Activated CD8-positive, alpha-beta memory T cell treated with anti-CD3 and anti-CD28 coated beads, Interleukin-2, amount 10 ng/mL, durations not matched to agents 7 days and 5 days (primary cell): ENCODE data around the gene METTL21C. TPM values are rescaled to one million over a fixed set of nuclear protein-coding genes. Genes with fewer than 3 reads are reported as not detected.

Experiments used
- ATAC-seq: fragments of 150-1000 bp; cut with Tn5 transposase; one replicate; pipeline ENCODE4 v1.10.0; 2021; ENCODE audit warnings: moderate library complexity
- CTCF ChIA-PET: fragments of 350-600 bp; sonication (Branson Sonifier 250); formaldehyde crosslinking; loops from one replicate; lab custom pipeline; 2021; ENCODE audit warnings: antibody characterized with exemption; lab: Charles Lee
- DNase-seq: peaks from one replicate; pipeline ENCODE4 v3.0.0-alpha.2; 2020
- H3K27ac Mint-ChIP-seq: one replicate; pipeline ENCODE4 v1.8.0; 2021; ENCODE audit warnings: mild to moderate bottlenecking, mixed read lengths
- H3K27me3 Mint-ChIP-seq: one replicate; pipeline ENCODE4 v1.8.0; 2021; ENCODE audit warnings: mixed read lengths
- H3K36me3 Mint-ChIP-seq: one replicate; pipeline ENCODE4 v1.8.0; 2021; ENCODE audit warnings: mild to moderate bottlenecking, mixed read lengths
- H3K4me1 Mint-ChIP-seq: one replicate; pipeline ENCODE4 v1.8.0; 2021; ENCODE audit warnings: mixed read lengths
- H3K4me3 Mint-ChIP-seq: one replicate; pipeline ENCODE4 v1.8.0; 2021; ENCODE audit warnings: mild to moderate bottlenecking, moderate library complexity, mixed read lengths
- H3K9me3 Mint-ChIP-seq: one replicate; pipeline ENCODE4 v1.8.0; 2022; ENCODE audit warnings: low read depth, mixed read lengths
- total RNA-seq, 2 experiments: library from RNA; stranded (reverse); gene quantifications; one replicate each; pipeline ENCODE4 v1.2.3, GENCODE V29; 2021

METTL21C gene
- total RNA-seq, result not detected

DNA sequence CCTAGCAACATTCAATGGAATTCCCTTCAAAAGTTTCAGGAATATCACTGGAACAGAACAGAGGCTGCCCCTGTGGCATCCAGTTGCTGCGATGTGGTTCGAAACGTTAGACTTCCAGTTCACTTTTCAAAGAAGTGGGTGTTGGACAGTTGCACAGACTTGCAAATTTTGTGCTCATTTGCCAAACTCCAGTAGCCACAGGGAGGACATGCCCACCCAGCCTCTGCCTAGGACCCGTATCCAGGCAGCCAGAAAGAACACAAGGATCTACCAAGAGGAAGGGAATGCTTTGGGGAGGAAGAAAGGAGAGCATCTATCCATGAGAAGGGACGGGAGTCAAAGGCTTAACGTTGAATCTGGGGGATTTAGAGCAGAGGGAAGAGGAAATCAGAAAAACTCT is at the start of gene METTL21C:
TSS of gene METTL21C (minus strand) at position 108 of the 400 bp plus-strand sequence. CDS start 546 bp downstream, outside the sequence.
- DNase-seq (no peak), ATAC-seq (no peak)
- H3K4me1 Mint-ChIP-seq, result no peaks in the 10 kb centered on the region
- H3K4me3 Mint-ChIP-seq, result no peak within 1 kb of the TSS
- H3K36me3 Mint-ChIP-seq, result no peaks in the 10 kb centered on the region
- peaks cover 40% of the 10 kb centered on the region for H3K27me3 Mint-ChIP-seq
- no peak within 1 kb of the TSS for H3K27ac Mint-ChIP-seq
- no peaks in the 10 kb centered on the region for H3K9me3 Mint-ChIP-seq
- CTCF ChIA-PET, result no interaction called here

DNA sequence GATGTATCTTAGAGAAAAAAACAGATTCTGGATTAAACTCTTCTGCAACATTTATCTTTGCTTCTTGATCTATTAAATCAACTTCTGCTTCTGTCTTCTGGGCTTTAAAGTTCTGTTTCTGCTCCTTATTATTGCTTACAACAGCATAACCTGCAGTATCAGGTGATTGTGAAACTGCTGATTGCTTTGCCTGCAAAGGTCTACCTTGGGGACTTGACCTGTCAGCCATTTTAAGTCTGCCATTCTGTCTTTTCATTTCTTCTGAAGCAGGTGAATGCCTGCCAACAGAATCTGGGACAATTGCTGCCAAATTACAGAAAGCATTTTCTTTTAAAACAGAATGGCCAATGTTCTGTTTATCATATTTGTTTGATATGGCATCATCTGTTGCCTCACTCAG is 47.7 kb upstream of the METTL21C start:
- no peaks in the 10 kb centered on the region for H3K36me3 Mint-ChIP-seq
- H3K9me3 Mint-ChIP-seq, result peaks cover 5% of the 10 kb centered on the region
- peaks cover 23% of the 10 kb centered on the region for H3K27me3 Mint-ChIP-seq
- no peak overlapping the region for H3K4me3 Mint-ChIP-seq
- H3K4me1 Mint-ChIP-seq, result no peaks in the 10 kb centered on the region
- DNase-seq, result no peak
- ATAC-seq, result no peak
- CTCF ChIA-PET, result no interaction called here
- H3K27ac Mint-ChIP-seq, result no peak overlapping the region

DNA sequence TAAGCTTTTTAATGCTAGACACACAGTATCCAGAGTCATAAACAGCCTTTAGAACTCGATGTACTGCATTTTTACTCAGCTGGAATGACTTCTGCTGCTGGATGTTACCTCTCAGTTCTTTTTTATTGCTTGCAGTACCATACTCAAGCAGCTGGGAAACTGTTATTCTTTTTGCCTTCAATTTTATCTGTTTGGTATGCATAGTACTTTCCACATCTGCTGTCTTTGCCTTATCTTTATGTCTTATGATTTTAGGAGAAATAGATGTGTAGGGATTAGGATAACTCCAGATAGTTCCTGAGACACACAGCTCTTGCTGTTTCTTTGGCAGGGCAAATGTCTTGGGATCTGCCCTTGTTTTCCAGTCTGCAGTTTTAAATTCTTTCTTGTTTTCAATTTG is 47.3 kb upstream of the METTL21C start:
- Mint-ChIP-seq H3K4me1 (no peaks in the 10 kb centered on the region), H3K27me3 (peaks cover 21% of the 10 kb centered on the region), H3K27ac (no peak overlapping the region), H3K4me3 (no peak overlapping the region), H3K36me3 (no peaks in the 10 kb centered on the region), H3K9me3 (peaks cover 5% of the 10 kb centered on the region)
- ATAC-seq (no peak), DNase-seq (no peak)
- CTCF ChIA-PET, result no interaction called here

DNA sequence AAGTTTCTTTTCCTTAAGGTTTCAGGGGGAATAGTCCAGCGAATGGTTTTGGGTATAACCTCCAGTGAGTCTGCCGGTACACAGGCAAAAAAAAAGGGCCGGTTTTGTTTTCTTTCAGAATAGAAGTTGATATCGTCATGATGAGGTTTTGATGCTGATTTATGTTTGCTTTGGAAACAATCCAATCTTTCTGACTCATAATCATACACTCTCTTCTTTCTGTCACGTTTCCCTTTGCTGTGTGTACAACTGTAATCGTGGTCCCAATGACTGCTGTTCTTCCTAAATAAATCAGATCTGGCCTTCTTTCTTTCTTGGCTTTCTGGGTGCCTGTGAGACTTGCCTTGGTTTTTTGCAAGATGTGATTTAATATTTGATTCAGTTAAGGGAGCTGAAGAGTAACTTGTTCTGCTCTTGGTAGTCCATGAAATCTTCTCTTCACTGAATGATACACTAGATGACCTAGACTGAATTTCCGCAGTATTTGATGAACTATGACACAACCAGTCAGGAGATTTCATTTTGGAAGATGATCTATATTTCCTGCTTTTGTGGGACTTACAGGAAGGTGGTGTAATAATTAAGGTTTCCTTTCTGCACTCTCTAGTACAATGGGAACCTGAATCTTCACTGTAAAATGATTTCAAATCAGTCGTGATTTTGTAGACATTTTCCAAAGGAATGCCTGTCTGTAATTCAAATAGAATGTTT is 34.9 kb upstream of the METTL21C start:
- no peaks in the 10 kb centered on the region for H3K9me3 Mint-ChIP-seq
- DNase-seq (no peak), ATAC-seq (no peak)
- H3K27ac Mint-ChIP-seq, result no peak overlapping the region
- H3K27me3 Mint-ChIP-seq, result peaks cover 24% of the 10 kb centered on the region
- H3K4me1 Mint-ChIP-seq, result peaks cover 3% of the 10 kb centered on the region
- H3K4me3 Mint-ChIP-seq, result no peak overlapping the region
- CTCF ChIA-PET, result no interaction called here
- H3K36me3 Mint-ChIP-seq, result no peaks in the 10 kb centered on the region

DNA sequence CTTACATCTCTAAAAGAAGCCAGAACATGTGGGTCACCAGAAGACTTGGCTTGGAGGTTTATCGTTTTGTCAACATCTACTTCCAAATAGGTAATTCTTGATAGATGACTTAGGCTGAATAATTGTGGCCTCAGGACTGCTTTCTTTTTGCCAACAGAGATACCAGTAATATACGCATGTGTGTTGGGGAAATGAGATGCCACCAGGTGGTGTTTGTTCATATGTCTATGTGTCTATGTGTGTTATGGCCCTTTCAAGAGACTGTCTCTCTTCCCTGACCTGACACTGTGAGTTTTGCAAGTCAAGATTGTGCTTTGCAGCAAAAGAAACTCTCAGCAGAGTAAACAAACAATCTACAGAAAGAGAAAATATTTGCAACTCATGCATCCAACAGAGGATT is 31.6 kb upstream of the METTL21C start:
- H3K36me3 Mint-ChIP-seq, result no peaks in the 10 kb centered on the region
- peaks cover 8% of the 10 kb centered on the region for H3K4me1 Mint-ChIP-seq
- CTCF ChIA-PET, result interaction anchor here (1.9 kb wide), 1 partner anchor 135 kb away, joined by 11 read pairs; no protein-coding TSS in a partner anchor
- no peaks in the 10 kb centered on the region for H3K9me3 Mint-ChIP-seq
- no peak overlapping the region for H3K27ac Mint-ChIP-seq
- H3K4me3 Mint-ChIP-seq, result no peak overlapping the region
- ATAC-seq (peak; percentile 58), DNase-seq (peak; percentile 43)
- H3K27me3 Mint-ChIP-seq, result peaks cover 33% of the 10 kb centered on the region

DNA sequence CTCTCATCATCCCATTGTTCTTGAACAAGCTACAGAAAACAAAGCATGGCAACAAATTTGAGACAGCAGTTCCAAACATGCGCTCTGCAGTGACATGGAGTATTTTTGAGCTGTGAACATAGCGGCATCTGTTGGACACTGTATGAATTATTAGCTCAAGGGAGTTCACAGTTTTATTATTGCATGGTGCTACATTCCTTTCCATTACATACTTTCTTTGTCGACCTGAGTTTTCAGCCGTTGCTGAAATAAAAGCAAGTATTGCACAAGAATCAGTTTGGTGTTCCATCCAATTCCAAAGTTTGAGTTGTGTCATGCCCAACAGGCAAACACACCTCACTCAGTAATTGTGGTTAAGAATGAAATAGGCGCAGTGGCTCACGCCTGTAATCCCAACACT is 30.1 kb upstream of the METTL21C start:
- CTCF ChIA-PET, result interaction anchor here (0.7 to 1.9 kb wide), 8 partner anchors 50 to 145 kb away, joined by 3 to 11 read pairs (median 6); partner anchors contain the start of gene TPP2
- no peak for ATAC-seq
- Mint-ChIP-seq H3K27ac (no peak overlapping the region), H3K4me1 (peaks cover 8% of the 10 kb centered on the region), H3K27me3 (peaks cover 24% of the 10 kb centered on the region), H3K4me3 (no peak overlapping the region), H3K36me3 (no peaks in the 10 kb centered on the region), H3K9me3 (no peaks in the 10 kb centered on the region)
- no peak for DNase-seq

DNA sequence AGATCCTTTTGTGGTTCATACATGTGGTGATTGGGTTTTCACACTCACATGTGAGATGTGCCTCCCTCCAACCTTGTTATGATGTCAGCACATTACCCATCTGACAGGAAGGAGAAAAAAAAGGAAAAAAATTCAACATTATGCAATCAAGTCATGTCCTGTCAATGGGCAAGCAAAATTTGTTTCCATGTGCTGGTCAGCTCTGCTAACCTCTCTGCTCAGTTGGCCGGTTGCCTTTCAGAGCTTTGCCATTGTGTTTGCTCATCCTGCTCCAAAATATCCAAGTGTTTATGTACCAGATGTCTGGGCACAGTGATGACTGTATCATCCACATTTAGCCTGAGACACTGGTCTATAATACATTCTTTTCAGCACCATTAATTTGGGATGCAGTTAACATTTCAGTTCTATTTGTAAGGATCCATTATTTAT is 27.0 kb upstream of the METTL21C start:
- no peak for DNase-seq
- peak; percentile 30 for ATAC-seq
- CTCF ChIA-PET, result interaction anchor here (0.6 to 1.1 kb wide), 2 partner anchors 9 to 126 kb away, joined by 3 to 4 read pairs; no protein-coding TSS in a partner anchor
- Mint-ChIP-seq H3K27me3 (peaks cover 13% of the 10 kb centered on the region), H3K4me3 (no peak overlapping the region), H3K27ac (no peak overlapping the region), H3K4me1 (peaks cover 5% of the 10 kb centered on the region), H3K9me3 (no peaks in the 10 kb centered on the region), H3K36me3 (no peaks in the 10 kb centered on the region)

DNA sequence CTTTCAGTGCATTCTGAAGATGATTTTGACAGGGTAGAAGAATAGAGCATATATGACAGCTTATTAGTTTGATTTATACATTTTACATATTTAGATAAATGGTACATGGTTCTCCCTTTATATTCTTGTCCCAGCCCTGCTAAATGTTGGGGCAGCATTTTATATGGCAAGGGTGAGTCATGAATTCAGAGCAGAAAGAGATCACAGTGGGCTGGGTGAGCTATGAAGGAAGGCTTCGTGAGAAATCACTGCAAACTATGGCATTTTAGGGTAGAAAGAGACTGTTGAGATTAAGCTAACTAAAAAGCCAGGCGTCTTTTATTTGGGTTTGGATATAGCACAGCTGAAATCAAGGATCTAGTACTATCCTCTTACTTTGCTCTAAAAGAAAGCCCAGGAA is 23.9 kb upstream of the METTL21C start:
- H3K27ac Mint-ChIP-seq, result no peak overlapping the region
- peaks cover 12% of the 10 kb centered on the region for H3K27me3 Mint-ChIP-seq
- peaks cover 5% of the 10 kb centered on the region for H3K4me1 Mint-ChIP-seq
- ATAC-seq, result no peak
- no peaks in the 10 kb centered on the region for H3K9me3 Mint-ChIP-seq
- no peak overlapping the region for H3K4me3 Mint-ChIP-seq
- DNase-seq, result no peak
- CTCF ChIA-PET, result no interaction called here
- no peaks in the 10 kb centered on the region for H3K36me3 Mint-ChIP-seq

DNA sequence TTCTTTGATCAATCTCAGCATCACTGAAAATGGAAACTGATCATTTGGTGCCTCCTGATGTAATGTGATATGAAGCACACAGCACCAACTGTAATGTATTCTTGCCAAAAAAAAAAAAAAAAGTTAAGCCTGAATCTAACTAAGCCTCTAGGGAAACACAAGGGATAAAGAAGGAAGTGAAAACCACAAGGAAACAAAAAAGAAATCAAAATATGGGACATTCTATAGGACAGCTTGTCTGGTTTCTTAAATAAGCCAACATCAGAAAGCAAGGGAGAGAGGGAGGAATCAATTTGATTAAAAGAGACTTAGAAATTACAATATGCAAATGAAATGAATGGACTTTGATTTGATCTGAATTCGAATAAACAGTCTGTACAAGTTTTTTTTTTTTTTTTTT is 20.6 kb upstream of the METTL21C start:
- CTCF ChIA-PET, result no interaction called here
- no peaks in the 10 kb centered on the region for H3K4me1 Mint-ChIP-seq
- H3K36me3 Mint-ChIP-seq, result no peaks in the 10 kb centered on the region
- H3K27me3 Mint-ChIP-seq, result peaks cover 4% of the 10 kb centered on the region
- DNase-seq, result no peak
- no peaks in the 10 kb centered on the region for H3K9me3 Mint-ChIP-seq
- no peak for ATAC-seq
- no peak overlapping the region for H3K4me3 Mint-ChIP-seq
- no peak overlapping the region for H3K27ac Mint-ChIP-seq

DNA sequence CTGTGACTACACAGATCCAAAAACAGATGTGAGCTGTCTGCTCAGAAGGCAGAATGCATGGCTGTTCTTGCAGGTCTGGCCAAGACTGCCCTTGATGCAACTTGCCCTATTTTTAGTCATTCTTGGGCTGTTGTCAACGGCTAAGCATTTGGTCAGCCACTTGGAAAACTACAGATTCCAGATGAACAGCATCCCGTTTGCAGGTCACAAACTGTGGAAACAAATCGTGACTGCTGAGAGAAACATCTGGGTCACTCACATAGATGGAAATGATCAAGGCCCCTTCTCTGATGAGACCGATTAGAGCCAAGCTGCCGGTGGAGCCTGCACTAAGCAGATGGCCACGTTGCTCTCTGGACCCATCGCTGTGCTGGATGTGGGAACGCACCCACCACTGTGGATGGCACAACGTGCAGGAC is 15.4 kb upstream of the METTL21C start:
- H3K27me3 Mint-ChIP-seq, result peaks cover 13% of the 10 kb centered on the region
- H3K4me3 Mint-ChIP-seq, result no peak overlapping the region
- H3K4me1 Mint-ChIP-seq, result no peaks in the 10 kb centered on the region
- H3K27ac Mint-ChIP-seq, result no peak overlapping the region
- DNase-seq (no peak), ATAC-seq (no peak)
- no peaks in the 10 kb centered on the region for H3K36me3 Mint-ChIP-seq
- H3K9me3 Mint-ChIP-seq, result no peaks in the 10 kb centered on the region
- CTCF ChIA-PET, result no interaction called here

DNA sequence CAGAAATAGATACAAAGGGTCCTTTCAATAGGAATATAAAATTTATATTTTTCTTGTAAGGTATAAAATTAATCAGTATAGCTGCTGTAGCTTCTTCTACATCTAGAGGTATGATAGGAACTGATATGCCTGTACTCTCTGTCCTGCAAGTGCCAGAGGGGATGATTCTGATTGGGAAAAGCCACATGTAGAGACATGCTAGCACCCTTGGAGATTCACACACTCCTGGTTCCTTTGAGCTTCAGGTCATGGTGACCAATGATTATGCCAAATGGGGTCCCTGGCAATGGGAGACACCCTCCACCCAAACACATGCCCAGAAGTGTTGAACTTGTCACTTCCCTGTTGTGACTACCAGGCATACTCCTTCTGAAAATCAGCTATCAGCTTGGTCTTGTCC is 14.7 kb upstream of the METTL21C start:
- H3K36me3 Mint-ChIP-seq, result no peaks in the 10 kb centered on the region
- no peak for ATAC-seq
- H3K27me3 Mint-ChIP-seq, result peaks cover 15% of the 10 kb centered on the region
- H3K9me3 Mint-ChIP-seq, result no peaks in the 10 kb centered on the region
- H3K4me1 Mint-ChIP-seq, result no peaks in the 10 kb centered on the region
- CTCF ChIA-PET, result no interaction called here
- DNase-seq, result no peak
- H3K27ac Mint-ChIP-seq, result no peak overlapping the region
- H3K4me3 Mint-ChIP-seq, result no peak overlapping the region

DNA sequence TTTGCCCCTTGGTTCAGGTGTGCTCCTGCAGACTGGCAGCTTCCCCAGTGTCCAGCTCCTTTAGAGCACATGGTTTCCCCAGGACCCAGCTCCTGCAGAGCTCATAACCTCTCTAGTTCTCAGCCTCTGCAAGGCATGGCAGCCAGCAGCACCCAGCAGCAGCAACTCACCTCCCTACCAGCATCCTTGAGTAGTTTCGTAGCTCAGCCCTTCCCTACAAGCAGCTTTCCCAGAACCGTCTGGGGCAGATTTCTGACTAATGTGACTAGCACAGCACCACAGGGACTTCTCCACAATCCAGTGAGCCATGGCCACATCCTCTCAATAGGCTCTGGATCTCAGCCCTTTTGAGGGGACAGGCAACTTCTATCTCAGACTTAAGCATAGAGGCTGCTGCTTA is 14.1 kb upstream of the METTL21C start:
- Mint-ChIP-seq H3K36me3 (no peaks in the 10 kb centered on the region), H3K4me3 (no peak overlapping the region), H3K4me1 (no peaks in the 10 kb centered on the region), H3K27ac (no peak overlapping the region), H3K9me3 (no peaks in the 10 kb centered on the region), H3K27me3 (peaks cover 18% of the 10 kb centered on the region)
- ATAC-seq, result no peak
- no peak for DNase-seq
- CTCF ChIA-PET, result no interaction called here

DNA sequence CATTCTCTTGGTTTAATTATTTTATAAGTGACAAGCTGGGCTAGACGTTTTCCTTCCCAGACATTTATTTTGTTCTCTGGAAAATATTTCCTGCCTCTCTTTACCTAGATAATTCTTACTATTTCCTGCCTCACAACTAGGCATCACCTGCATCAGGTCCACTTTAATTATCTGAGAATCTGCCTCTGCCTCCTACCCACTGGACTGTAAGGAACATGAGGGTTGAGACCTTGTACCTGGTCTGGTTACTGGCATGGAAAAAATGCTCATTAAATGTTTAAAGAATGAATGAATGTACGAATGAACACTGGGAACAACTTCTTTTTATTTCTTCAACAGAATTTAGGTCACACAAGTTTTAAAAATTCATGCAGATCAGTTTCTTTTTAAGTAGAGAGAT is 13.4 kb upstream of the METTL21C start:
- Mint-ChIP-seq H3K27ac (no peak overlapping the region), H3K4me1 (no peaks in the 10 kb centered on the region), H3K9me3 (no peaks in the 10 kb centered on the region), H3K4me3 (no peak overlapping the region), H3K36me3 (no peaks in the 10 kb centered on the region), H3K27me3 (peaks cover 19% of the 10 kb centered on the region)
- no peak for ATAC-seq
- DNase-seq, result no peak
- CTCF ChIA-PET, result no interaction called here

DNA sequence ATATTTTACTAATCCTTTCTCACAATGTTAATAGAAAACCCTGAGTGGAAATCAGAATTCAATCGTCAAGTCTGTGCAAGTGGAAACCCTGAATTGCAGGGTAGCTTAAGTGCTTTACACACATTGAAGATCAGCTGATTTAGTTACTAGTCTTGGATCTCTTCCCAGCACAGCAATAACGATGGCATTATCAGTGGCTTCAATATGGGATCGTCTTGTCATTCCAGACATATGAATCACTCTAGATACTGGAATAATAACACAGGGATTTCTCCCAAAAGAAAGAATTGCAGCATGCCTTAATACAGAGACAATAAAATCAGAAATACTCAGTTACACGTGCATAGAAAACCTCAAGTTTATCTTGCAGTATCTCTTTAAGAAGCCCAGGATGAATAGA is 12.6 kb upstream of the METTL21C start:
- no peak overlapping the region for H3K4me3 Mint-ChIP-seq
- H3K27me3 Mint-ChIP-seq, result peaks cover 20% of the 10 kb centered on the region
- H3K36me3 Mint-ChIP-seq, result no peaks in the 10 kb centered on the region
- CTCF ChIA-PET, result no interaction called here
- DNase-seq (no peak), ATAC-seq (no peak)
- no peak overlapping the region for H3K27ac Mint-ChIP-seq
- H3K9me3 Mint-ChIP-seq, result no peaks in the 10 kb centered on the region
- H3K4me1 Mint-ChIP-seq, result no peaks in the 10 kb centered on the region
